NCI-H1930 (cell line): Measurements from ENCODE around the gene DNAJB13.
"Not testable (repeated sequence)": the region's sequence is repeated elsewhere in the genome, so short reads cannot be mapped to it uniquely, and the experiment has no call there.

Experiments used
- DNase-seq, 2 experiments: peaks; one replicate each; lab custom pipeline; 2025; lab: John Stamatoyannopoulos, UW

DNAJB13 gene, protein sequence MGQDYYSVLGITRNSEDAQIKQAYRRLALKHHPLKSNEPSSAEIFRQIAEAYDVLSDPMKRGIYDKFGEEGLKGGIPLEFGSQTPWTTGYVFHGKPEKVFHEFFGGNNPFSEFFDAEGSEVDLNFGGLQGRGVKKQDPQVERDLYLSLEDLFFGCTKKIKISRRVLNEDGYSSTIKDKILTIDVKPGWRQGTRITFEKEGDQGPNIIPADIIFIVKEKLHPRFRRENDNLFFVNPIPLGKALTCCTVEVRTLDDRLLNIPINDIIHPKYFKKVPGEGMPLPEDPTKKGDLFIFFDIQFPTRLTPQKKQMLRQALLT

DNA sequence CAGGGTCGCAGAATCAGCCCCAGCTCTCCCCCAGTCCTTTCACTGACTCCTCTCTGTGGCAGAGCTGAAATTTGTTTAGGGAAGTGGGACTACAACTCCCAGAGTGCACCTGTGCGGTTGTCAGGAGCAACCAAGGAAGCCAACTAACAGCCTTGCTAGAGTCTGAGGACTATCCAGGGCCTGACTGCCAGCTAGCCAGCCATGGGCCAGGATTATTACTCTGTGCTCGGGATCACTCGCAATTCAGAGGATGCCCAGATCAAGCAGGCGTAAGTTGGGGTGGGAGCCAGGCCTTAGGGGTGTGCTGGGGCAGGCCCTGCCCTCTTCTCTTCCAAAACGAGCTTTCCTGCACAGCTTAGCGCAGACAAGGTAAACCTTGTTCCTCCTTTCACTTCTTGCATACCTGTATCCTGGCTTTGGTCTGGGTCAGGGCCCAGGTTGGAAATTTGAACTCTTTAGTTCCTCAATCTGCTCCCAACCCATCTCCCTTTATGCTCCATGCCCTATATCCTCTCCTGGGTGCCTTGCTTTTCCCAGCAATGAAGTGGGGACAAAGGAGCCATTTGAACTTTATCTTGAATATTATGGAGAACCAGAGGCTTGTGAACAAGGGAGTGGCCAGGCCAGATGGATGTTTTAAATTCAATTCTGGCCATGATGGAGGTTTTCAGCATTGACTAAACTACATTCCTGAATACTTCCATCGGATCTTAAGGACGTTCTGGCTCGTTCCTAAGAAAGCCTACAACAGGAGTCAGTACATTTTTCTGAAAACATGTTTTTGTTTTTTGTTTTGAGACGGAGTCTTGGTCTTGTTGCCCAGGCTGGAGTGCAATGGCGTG is at the start of gene DNAJB13:
DNAJB13 (plus strand) TSS at position 158 of the 842 bp plus-strand sequence; CDS start at position 202, 44 bp downstream.
- no peak for DNase-seq

- no peak for DNase-seq
Measured at GRCh38 chr11:73902303-73902702, 48.5 kb upstream of the DNAJB13 start.

GRCh38 chr11:73907191-73907590 is 43.6 kb upstream of the DNAJB13 start:
- no peak for DNase-seq

GRCh38 chr11:73912026-73912425 is 38.8 kb upstream of the DNAJB13 start:
- DNase-seq: no peak

DNA sequence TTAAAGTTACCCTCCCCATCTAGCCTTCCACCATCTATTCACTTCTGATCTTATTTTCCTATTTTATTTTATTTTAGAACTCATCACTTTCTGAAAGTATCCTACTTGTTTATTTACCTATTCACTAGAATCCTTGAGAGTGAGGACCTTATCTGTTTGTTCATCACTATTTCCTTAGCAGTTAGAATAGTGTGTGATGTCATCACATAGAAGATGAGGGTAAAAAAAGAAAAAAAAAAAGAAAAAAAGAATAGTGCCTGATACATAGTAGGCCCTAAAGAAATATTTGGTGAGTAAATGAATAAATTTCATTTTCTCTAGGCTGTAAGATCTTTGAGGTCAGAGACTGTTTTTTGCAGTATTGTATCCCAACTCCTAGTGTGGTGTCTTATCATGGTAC is 37.4 kb upstream of the DNAJB13 start:
- no peak for DNase-seq

DNA sequence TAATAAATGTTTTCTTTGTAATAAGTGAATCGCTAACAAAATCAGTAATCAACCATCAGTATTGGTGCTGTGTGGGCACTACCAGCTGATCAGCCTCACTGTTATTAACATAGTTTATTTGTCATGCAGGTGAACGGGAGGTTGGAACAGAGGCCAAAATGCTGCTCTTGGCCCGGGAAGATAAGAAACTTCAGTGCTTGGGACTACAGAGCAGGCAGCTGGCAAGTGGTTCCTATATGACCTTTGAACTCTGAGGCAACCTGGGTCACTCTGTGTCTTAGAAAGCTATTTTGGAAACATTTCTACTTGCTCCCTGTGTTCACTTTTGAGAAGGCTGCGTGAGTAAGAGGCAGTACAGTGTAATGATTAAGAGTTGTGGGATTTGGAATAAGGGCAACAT is 36.5 kb upstream of the DNAJB13 start:
- no peak for DNase-seq

DNA sequence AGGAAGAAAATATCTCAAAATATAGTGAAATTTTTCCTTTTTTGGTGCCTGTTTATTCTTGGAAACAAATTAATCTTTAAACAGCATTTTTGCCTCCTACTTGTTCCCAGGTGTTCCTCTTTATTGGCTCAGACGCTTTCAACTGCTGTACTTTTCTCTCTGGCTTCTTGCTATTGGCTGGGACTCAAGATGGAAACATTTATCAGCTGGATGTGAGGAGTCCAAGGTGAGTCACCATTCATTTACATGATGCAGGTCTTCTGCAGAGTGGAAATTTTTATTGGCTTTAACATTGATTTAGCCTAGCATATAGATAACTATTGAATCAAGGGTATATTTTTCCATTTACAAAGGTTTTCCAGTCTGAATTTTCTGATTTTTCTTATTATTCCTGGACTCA is 34.4 kb upstream of the DNAJB13 start:
- no peak for DNase-seq

DNA sequence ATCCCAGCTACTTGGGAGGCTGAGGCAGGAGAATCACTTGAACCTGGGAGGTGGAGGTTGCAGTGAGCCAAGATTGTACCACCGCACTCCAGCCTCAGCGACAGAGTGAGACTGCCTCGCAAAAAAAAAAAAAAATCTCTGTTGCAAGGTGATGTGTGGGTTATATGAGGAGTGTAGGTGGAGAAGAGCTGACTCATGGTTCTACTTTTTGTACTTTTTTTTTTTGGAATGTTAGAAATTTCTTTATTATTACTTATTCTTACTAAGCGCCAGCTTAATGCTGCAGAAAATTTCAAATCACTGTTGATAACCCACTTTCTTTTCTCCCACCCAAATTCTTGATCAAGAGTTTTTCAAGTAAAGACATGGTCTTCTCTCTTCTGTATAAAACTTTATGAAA is 29.6 kb upstream of the DNAJB13 start:
- DNase-seq: no peak

- no peak for DNase-seq
Measured at GRCh38 chr11:73929388-73929787, 21.4 kb upstream of the DNAJB13 start.

DNA sequence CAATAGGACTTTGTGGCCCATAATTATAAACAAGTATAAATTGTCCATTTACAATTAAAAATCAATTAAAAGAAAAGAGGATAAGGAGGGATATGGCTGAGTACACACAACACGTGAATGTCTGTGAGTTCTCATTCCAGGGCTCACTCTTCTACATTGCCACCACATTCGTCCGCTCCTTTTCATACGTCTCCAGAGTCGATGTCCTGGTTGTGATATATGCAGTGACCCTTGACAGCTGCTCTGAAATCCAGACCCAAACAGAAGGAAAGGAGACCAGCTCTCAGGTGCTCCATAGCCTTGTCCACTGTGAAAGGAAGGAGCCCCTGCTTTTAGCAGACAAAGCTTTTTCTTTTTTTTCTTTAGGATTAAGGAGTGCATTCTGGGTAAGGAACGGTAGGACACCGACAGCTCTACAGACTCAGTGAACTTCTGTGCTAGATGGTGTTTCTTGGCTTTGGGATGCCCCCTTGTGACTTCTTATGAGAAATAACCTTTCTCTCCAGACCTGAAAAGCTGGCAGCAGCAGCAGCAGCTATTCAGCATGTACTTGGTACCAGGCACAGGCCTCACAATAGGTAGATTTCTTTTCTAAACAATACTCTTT is 19.7 kb upstream of the DNAJB13 start:
- DNase-seq: peak in 1 of 2 experiments; percentile 14

DNA sequence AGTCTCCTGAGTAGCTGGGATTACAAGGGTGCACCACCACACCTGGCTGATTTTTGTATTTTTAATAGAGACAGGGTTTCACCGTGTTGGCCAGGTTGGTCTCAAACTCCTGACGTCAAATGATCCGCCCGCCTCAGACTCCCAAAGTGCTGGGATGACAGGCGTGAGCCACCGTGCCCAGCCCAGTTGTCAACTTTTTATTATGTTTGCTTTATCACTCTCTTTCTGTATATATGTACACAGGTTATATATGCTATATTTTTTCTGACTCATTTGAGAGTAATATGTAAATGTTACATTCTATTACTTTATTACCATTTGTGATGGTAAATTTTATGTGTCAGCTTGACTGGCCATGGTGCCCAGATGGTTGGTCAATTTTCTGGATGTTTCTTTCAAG is 18.9 kb upstream of the DNAJB13 start:
- DNase-seq: no peak

GRCh38 chr11:73932781-73933180 is 18.0 kb upstream of the DNAJB13 start:
- no peak for DNase-seq

DNA sequence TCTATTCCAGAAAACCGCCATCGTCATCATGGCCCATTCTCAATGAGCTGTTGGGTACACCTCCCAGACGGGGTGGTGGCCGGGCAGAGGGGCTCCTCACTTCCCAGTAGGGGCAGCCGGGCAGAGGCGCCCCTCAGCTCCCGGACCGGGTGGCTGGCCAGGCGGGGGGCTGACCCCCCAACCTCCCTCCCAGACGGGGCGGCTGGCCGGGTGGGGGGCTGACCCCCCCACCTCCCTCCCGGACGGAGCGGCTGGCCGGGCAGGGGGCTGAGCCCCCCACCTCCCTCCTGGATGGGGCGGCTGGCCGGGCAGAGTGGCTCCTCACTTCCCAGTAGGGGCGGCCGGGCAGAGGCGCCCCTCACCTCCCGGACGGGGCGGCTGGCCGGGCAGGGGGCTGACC is 14.8 kb upstream of the DNAJB13 start:
- not testable (repeated sequence) for DNase-seq

DNA sequence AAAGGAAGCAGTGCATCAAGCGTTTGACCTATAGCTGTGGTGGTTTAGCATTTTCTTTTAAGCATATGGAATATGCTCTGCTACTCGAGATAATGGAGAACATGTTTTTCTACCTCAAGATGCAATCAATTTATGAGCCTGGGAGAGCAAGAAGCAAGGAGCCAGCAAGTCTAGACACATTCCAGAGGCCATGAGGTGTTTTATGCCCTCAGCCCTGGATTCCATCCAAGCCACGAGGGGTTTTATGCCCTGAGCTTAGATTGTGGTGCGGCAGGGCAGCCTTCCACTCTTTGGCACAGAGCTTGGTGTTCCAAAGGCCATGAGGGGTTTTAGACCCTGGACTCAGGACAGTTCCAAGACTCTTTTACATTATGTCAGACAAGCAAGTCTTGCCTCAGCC is 11.7 kb upstream of the DNAJB13 start:
- no peak for DNase-seq

- no peak for DNase-seq
Measured at GRCh38 chr11:73940801-73941570, 9.8 kb upstream of the DNAJB13 start.

DNA sequence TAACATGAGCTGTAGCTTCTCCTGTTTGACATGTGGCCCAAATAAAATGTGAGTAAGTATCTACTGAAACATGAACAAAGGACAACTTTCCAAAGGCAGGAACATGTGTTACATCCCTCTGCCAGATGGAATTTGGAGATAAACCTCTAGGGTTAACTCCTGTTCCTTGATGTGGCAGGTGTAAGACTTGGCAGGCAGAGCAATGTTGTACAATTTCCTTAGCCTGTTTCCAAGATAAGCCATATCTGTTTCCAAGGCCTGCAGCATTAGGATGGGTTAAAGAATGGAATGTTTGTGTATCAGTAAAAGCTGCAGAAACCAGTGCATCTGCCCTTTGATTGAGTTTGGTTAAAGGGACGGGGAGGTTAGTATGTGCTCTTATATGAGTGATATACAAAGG is 8.8 kb upstream of the DNAJB13 start:
- DNase-seq: no peak

DNA sequence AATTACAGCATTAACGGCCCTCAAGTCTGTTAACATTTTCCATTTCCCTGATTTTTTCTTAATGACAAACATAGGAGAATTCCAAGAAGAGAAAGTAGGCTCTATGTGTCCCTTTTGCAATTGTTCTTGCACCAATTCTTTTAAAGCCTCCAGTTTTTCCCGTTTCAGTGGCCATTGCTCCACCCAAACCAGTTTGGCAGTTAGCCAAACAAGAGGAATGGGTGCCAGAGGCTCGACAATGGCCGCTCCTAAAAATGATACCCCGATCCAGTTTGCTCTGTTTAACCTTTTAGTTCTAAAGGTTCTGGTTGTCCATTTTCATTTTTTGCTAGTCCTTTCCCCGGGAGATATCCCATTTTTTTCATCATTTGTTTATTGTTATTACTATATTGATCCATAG is 6.7 kb upstream of the DNAJB13 start:
- no peak for DNase-seq

DNA sequence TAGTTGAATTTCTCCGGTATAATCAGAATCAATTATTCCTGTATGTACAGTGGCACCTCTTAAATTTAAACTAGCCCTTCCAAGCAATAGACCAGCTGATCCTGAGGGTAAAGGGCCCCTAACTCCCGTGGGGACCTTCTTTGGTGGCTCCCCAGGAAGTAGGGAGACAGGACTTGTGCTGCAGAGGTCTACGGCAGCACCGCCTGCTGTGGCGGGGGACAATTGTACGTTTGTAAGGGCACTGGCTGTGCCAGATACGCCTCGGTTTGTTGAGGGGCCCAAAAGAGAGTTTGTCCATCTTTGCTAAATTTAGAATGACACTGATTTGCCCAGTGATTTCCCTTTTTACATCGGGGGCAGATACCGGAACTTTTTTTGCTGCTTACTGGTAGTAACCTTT is 5.9 kb upstream of the DNAJB13 start:
- no peak for DNase-seq

- DNase-seq: no peak
Measured at GRCh38 chr11:73945396-73945795, 5.4 kb upstream of the DNAJB13 start.

DNA sequence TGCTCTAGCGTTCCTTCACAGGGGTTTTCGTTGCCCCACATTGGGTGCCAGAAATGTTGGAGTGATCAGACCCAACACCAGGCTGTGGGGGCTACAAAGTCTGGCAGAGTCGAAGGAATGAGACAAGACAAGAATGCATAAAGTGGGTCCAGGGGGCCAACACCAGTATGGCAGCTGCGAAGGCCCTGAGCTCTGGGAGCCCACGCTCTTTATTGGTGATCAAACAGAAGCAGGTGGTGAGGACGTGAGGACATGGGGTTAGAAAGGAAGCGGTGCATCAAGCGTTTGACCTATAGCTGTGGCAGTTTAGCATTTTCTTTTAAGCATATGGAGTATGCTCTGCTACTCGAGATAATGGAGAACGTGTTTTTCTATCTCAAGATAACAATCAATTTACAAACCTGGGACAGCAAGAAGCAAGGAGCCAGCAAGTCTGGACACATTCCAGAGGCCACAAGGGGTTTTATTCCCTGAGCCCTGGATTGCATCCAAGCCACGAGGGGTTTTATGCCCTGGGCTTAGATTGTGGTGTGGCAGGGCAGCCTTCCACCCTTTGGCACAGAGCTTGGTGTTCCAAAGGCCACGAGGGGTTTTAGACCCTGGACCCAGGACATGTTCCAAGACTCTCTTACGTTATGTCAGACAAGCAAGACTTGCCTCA is 3.9 kb upstream of the DNAJB13 start:
- no peak for DNase-seq

DNA sequence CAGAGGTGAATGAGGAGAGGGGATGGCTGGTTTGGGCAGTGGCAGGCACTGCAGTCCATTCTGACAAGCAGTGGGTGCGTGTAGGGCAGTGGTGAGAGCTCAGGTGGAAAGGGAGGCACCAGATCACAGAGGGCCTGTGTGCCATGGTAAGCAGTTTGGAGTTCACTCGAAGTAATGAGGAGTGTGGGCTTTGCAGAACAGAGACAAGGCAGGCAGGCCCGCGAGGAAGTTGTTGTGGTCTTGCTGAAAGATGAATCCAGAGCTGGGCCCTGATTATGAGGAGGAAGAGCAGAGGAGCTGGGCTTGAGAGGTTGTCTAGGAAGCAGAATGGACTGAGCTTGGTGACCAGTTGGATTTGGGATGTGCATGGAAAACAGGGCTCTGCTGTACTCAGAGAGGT is 1.6 kb upstream of the DNAJB13 start:
- DNase-seq: no peak

GRCh38 chr11:73949912-73950311 is 914 bp upstream of the DNAJB13 start:
- no peak for DNase-seq
